ENCODE data around the gene SLC9A7. TPM values are rescaled to one million over a fixed set of nuclear protein-coding genes. Genes with fewer than 3 reads are reported as not detected.

Gene SLC9A7
- polyA plus RNA-seq, 2 donors, result 1.3 to 2.0 TPM

DNA sequence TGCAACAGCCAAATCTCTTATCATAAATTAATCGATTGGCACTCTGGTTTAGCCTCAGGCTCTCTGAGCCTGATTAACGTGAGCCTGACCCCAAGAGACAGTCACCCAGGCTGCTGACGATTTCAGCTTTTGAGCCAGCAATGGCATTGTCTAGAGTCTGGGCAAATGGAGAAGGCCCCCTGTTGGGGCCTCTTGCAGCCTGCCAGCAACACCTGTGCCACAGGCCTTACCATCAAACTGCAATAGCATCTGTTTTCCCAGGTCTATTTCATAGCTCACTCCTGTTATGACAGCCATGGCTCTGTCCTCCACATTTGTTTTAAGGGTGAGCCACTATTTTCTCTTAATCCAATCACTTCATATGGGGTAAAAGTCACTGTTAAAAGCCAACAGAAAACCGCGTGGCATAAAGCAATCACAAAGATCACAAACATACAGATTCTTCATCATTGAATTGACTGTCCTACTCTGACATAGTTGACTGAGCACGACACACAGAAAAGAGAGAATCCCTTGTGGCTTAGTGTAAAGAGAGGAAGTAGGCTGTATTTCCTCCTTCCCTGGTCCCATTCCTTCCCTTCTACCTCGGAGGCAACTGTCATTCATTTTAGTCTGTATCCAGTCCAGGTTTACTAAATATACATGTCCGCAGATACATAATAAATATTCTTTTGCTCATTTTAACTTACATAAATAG, 47.8 kb downstream of the SLC9A7 start:
- H3K36me3 ChIP-seq (ENCODE audit: control insufficient read depth in 2 of 2, insufficient read depth in 2 of 2, low read length in 1 of 2), result no peaks in the 10 kb centered on the region
- 59 to 60% methylated on average over 8 of the region's 8 CpGs for whole genome bisulfite sequencing, 2 donors
- no peak overlapping the region for H3K27ac ChIP-seq (ENCODE audit: low read depth in 2 of 2, low read length in 1 of 2)

DNA sequence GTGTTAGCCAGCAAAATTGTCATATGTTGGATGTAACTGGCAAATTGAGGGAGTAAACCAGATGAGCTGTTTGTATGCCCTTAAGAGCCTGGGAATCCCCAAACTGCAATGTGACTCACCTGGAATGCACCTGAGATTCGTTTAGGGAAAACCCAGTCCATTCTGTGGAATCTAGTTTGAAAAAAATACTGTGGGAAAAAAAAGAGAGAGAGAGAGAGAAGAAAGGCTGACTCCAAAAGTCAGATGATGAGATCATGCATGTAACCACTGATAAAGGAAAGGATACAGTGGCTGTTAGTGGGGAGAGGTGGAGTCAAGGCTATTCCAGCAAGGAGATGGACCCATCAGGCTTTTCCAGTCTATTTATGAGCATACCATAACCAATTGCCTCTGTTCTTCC, 48.5 kb downstream of the SLC9A7 start:
- no peak overlapping the region for H3K4me3 ChIP-seq (ENCODE audit: low read depth in 1 of 2, low read length in 2 of 2)
- H3K4me1 ChIP-seq (ENCODE audit: control insufficient read depth in 2 of 2, insufficient read depth in 2 of 2, low read length in 1 of 2), result no peaks in the 10 kb centered on the region
- no peaks in the 10 kb centered on the region for H3K27me3 ChIP-seq (ENCODE audit: control insufficient read depth in 1 of 2, insufficient read depth in 2 of 2, low read length in 2 of 2)
- 27 to 35% methylated on average over 1 of the region's 1 CpG for WGBS, 2 donors
- no peak overlapping the region for H3K27ac ChIP-seq (ENCODE audit: low read depth in 2 of 2, low read length in 1 of 2)
- H3K9me3 ChIP-seq (ENCODE audit: control insufficient read depth in 2 of 2, insufficient read depth in 1 of 2, low read depth in 1 of 2, low read length in 1 of 2), result no peaks in the 10 kb centered on the region
- no peaks in the 10 kb centered on the region for H3K36me3 ChIP-seq (ENCODE audit: control insufficient read depth in 2 of 2, insufficient read depth in 2 of 2, low read length in 1 of 2)

More for the DNA sequence above, 47.8 kb downstream of the SLC9A7 start:
- no peak overlapping the region for H3K4me3 ChIP-seq (ENCODE audit: low read depth in 1 of 2, low read length in 2 of 2)
- H3K4me1 ChIP-seq (ENCODE audit: control insufficient read depth in 2 of 2, insufficient read depth in 2 of 2, low read length in 1 of 2), result no peaks in the 10 kb centered on the region
- H3K9me3 ChIP-seq (ENCODE audit: control insufficient read depth in 2 of 2, insufficient read depth in 1 of 2, low read depth in 1 of 2, low read length in 1 of 2), result no peaks in the 10 kb centered on the region
- H3K27me3 ChIP-seq (ENCODE audit: control insufficient read depth in 1 of 2, insufficient read depth in 2 of 2, low read length in 2 of 2), result no peaks in the 10 kb centered on the region

DNA sequence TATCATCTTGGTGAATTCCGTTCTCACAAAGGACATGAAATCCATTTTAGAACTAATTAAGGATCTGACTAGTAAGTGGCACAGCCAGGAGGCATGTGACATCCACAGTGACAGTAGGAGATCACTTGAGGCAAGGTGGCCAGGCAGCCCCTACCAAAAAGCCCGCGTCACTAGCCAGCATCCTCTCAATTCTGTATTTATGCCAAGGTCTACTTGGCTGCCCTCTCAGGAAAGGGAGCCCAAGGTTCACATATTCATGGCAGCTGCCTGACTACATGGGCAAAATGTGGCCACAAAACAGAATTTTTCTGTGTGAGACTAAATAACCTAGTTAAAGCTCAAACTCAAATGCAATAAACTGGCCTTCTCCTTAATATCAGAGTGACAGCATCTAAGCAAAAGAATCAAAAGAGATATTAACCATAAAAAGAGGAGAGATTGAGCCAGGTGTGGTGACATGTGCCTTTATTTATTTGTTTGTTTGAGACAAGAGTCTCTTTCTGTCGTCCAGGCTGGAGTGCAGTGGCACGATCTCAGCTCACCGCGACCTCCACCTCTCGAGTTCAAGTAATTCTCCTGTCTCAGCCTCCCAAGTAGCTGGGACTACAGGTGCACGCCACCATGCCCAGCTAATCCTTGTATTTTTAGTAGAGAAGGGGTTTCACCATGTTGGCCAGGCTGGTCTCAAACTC, 51.5 kb downstream of the SLC9A7 start:
- no peaks in the 10 kb centered on the region for H3K4me1 ChIP-seq (ENCODE audit: control insufficient read depth in 2 of 2, insufficient read depth in 2 of 2, low read length in 1 of 2)
- WGBS, 2 donors, result 87 to 88% methylated on average over 9 of the region's 9 CpGs
- H3K27ac ChIP-seq (ENCODE audit: low read depth in 2 of 2, low read length in 1 of 2), result no peak overlapping the region
- H3K27me3 ChIP-seq (ENCODE audit: control insufficient read depth in 1 of 2, insufficient read depth in 2 of 2, low read length in 2 of 2), result no peaks in the 10 kb centered on the region
- no peaks in the 10 kb centered on the region for H3K9me3 ChIP-seq (ENCODE audit: control insufficient read depth in 2 of 2, insufficient read depth in 1 of 2, low read depth in 1 of 2, low read length in 1 of 2)
- no peak overlapping the region for H3K4me3 ChIP-seq (ENCODE audit: low read depth in 1 of 2, low read length in 2 of 2)
- H3K36me3 ChIP-seq (ENCODE audit: control insufficient read depth in 2 of 2, insufficient read depth in 2 of 2, low read length in 1 of 2), result no peaks in the 10 kb centered on the region

DNA sequence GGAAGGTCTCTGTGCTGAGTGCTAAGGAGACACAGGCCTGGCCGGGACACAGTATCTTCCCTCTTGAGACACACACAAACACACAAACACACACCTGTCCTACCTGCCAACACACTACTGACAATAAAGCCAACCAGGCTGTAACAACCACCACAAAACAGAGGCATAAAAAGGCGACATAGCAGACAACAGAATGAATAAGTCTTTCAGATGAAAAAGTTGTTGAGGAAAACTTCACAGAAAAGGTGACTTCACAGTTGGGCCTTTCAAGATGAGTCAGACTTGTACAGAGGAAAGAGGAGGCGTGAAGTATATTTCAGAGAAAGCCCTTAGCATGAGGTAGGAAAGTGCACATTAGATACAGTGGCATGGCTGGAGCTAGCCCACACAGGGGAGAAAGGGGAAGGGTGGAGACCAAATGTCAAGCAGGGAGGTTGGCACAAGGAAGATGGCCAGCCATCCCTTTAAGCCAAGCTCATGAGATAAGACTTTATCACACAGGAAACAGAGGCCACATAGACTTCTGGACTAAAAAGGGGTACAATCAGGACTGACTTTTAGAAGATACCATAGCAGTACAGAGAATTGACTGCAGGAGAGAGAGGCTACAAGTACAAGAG, 54.0 kb downstream of the SLC9A7 start:
- Histone ChIP-seq H3K27me3 (ENCODE audit: control insufficient read depth in 1 of 2, insufficient read depth in 2 of 2, low read length in 2 of 2) (no peaks in the 10 kb centered on the region), H3K4me3 (ENCODE audit: low read depth in 1 of 2, low read length in 2 of 2) (no peak overlapping the region), H3K4me1 (ENCODE audit: control insufficient read depth in 2 of 2, insufficient read depth in 2 of 2, low read length in 1 of 2) (no peaks in the 10 kb centered on the region), H3K27ac (ENCODE audit: low read depth in 2 of 2, low read length in 1 of 2) (no peak overlapping the region), H3K36me3 (ENCODE audit: control insufficient read depth in 2 of 2, insufficient read depth in 2 of 2, low read length in 1 of 2) (no peaks in the 10 kb centered on the region), H3K9me3 (ENCODE audit: control insufficient read depth in 2 of 2, insufficient read depth in 1 of 2, low read depth in 1 of 2, low read length in 1 of 2) (no peaks in the 10 kb centered on the region)
- 65 to 73% methylated on average over 3 of the region's 3 CpGs for WGBS, 2 donors

DNA sequence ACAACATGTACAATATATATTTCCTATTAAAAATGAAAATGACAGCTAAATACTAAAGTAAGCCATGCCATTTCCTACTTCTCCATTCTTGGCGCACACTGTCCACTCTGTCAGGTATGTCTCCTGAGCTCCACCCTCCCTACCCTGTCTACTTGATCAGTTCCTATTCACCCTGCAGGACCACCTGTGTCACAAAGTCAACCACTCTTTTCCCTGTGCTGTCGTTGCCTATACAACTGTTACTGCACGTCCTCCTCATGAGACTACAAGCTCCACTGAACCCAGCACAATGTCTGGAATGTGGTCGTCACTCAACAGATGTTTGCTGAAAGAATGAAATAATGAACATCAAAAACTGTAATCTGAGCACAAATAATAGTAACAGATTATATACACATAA, 54.9 kb downstream of the SLC9A7 start:
- Histone ChIP-seq H3K27ac (ENCODE audit: low read depth in 2 of 2, low read length in 1 of 2) (no peak overlapping the region), H3K27me3 (ENCODE audit: control insufficient read depth in 1 of 2, insufficient read depth in 2 of 2, low read length in 2 of 2) (peaks cover 0 to 3% of the 10 kb centered on the region in 2 donors), H3K4me1 (ENCODE audit: control insufficient read depth in 2 of 2, insufficient read depth in 2 of 2, low read length in 1 of 2) (no peaks in the 10 kb centered on the region), H3K4me3 (ENCODE audit: low read depth in 1 of 2, low read length in 2 of 2) (no peak overlapping the region), H3K9me3 (ENCODE audit: control insufficient read depth in 2 of 2, insufficient read depth in 1 of 2, low read depth in 1 of 2, low read length in 1 of 2) (no peaks in the 10 kb centered on the region), H3K36me3 (ENCODE audit: control insufficient read depth in 2 of 2, insufficient read depth in 2 of 2, low read length in 1 of 2) (no peaks in the 10 kb centered on the region)
- 72 to 86% methylated on average over 4 of the region's 4 CpGs for WGBS, 2 donors

DNA sequence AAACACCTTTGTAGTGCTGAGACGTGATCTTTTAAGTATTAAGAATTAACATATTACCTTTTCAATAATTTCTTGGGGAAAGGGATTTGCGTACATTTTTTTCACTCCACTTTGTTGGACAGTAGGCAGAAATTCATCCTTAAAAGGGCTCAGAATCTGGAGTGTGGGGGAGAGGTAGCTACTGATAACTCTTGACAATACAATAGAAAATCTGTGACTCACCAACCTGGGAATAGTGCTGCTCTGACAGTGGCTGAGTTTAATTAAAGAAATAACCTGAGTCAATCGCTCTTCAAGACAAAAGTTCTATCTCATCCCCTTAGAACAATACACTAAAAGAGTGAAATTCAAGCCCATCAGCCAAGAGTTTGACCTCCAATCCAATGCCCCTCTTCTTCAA, 60.2 kb downstream of the SLC9A7 start:
- H3K36me3 ChIP-seq (ENCODE audit: control insufficient read depth in 2 of 2, insufficient read depth in 2 of 2, low read length in 1 of 2), result no peaks in the 10 kb centered on the region
- peaks cover 0 to 3% of the 10 kb centered on the region in 2 donors for H3K27me3 ChIP-seq (ENCODE audit: control insufficient read depth in 1 of 2, insufficient read depth in 2 of 2, low read length in 2 of 2)
- H3K9me3 ChIP-seq (ENCODE audit: control insufficient read depth in 2 of 2, insufficient read depth in 1 of 2, low read depth in 1 of 2, low read length in 1 of 2), result no peaks in the 10 kb centered on the region
- no peak overlapping the region for H3K4me3 ChIP-seq (ENCODE audit: low read depth in 1 of 2, low read length in 2 of 2)
- H3K4me1 ChIP-seq (ENCODE audit: control insufficient read depth in 2 of 2, insufficient read depth in 2 of 2, low read length in 1 of 2), result no peaks in the 10 kb centered on the region
- 84 to 87% methylated on average over 3 of the region's 3 CpGs for whole genome bisulfite sequencing, 2 donors
- H3K27ac ChIP-seq (ENCODE audit: low read depth in 2 of 2, low read length in 1 of 2), result no peak overlapping the region

DNA sequence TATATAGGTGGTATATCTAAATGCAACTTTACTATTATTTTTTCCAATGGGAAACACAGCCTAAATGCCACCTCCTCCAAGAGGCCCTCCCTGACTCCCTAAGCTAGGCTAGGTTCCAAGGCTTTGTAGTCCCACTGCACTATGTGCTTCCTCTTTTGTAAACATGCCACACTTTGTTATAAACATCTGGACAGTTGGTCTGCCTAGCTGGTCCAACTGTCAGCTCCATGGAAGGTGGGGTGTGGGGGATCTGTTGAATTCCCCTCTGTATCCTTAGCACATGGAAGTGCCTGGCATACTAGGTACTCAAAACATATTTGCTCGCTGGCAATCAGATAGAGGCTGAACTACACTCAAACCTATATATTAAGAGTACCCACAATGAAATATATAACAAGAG, 63.4 kb downstream of the SLC9A7 start:
- Histone ChIP-seq H3K36me3 (ENCODE audit: control insufficient read depth in 2 of 2, insufficient read depth in 2 of 2, low read length in 1 of 2) (no peaks in the 10 kb centered on the region), H3K27me3 (ENCODE audit: control insufficient read depth in 1 of 2, insufficient read depth in 2 of 2, low read length in 2 of 2) (peaks cover 0 to 3% of the 10 kb centered on the region in 2 donors), H3K9me3 (ENCODE audit: control insufficient read depth in 2 of 2, insufficient read depth in 1 of 2, low read depth in 1 of 2, low read length in 1 of 2) (no peaks in the 10 kb centered on the region), H3K27ac (ENCODE audit: low read depth in 2 of 2, low read length in 1 of 2) (no peak overlapping the region), H3K4me1 (ENCODE audit: control insufficient read depth in 2 of 2, insufficient read depth in 2 of 2, low read length in 1 of 2) (no peaks in the 10 kb centered on the region), H3K4me3 (ENCODE audit: low read depth in 1 of 2, low read length in 2 of 2) (no peak overlapping the region)
- 67 to 89% methylated on average over 1 of the region's 1 CpG for WGBS, 2 donors

DNA sequence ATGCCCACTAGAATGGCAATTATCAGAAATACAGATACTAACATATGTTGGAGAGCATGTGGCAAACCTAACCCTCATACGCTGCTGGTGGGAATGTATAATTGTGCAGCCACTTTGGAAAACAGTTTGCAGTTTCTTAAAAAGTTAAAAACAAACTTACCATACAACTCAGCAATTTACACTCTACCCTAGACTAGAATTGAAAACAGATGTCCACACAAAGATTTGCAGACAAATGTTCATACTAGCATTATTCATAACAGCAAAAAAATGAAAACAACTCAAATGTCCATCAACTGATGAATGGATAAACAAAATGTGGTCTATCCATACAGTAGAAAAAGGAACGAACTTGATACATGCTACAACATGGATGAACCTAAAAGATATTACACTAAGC, 64.4 kb downstream of the SLC9A7 start:
- H3K9me3 ChIP-seq (ENCODE audit: control insufficient read depth in 2 of 2, insufficient read depth in 1 of 2, low read depth in 1 of 2, low read length in 1 of 2), result no peaks in the 10 kb centered on the region
- no peak overlapping the region for H3K4me3 ChIP-seq (ENCODE audit: low read depth in 1 of 2, low read length in 2 of 2)
- H3K36me3 ChIP-seq (ENCODE audit: control insufficient read depth in 2 of 2, insufficient read depth in 2 of 2, low read length in 1 of 2), result no peaks in the 10 kb centered on the region
- H3K27ac ChIP-seq (ENCODE audit: low read depth in 2 of 2, low read length in 1 of 2), result no peak overlapping the region
- H3K27me3 ChIP-seq (ENCODE audit: control insufficient read depth in 1 of 2, insufficient read depth in 2 of 2, low read length in 2 of 2), result peaks cover 0 to 3% of the 10 kb centered on the region in 2 donors
- H3K4me1 ChIP-seq (ENCODE audit: control insufficient read depth in 2 of 2, insufficient read depth in 2 of 2, low read length in 1 of 2), result no peaks in the 10 kb centered on the region
- WGBS, 2 donors, result 80 to 89% methylated on average over 2 of the region's 2 CpGs

DNA sequence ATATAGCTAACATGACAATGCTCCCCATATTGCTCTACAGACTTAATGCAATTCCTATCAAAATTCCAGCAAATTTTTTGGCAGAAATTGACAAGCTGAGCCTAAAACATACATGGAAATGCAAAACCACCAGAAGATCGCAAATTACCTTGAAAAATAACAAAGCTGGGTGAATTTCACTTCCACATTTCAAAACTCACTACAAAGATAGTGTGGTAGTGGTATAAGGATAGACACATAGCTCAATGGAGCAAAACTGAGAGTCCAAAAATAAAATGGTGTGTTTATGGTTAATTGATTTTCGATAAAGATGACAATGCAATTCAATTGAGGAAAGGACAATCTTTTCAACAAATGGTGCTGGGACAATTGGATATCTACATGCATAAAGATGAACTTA, 65.8 kb downstream of the SLC9A7 start:
- 74 to 89% methylated on average over 2 of the region's 2 CpGs for WGBS, 2 donors
- H3K27ac ChIP-seq (ENCODE audit: low read depth in 2 of 2, low read length in 1 of 2), result no peak overlapping the region
- no peaks in the 10 kb centered on the region for H3K27me3 ChIP-seq (ENCODE audit: control insufficient read depth in 1 of 2, insufficient read depth in 2 of 2, low read length in 2 of 2)
- H3K36me3 ChIP-seq (ENCODE audit: control insufficient read depth in 2 of 2, insufficient read depth in 2 of 2, low read length in 1 of 2), result no peaks in the 10 kb centered on the region
- no peaks in the 10 kb centered on the region for H3K4me1 ChIP-seq (ENCODE audit: control insufficient read depth in 2 of 2, insufficient read depth in 2 of 2, low read length in 1 of 2)
- H3K4me3 ChIP-seq (ENCODE audit: low read depth in 1 of 2, low read length in 2 of 2), result no peak overlapping the region
- no peaks in the 10 kb centered on the region for H3K9me3 ChIP-seq (ENCODE audit: control insufficient read depth in 2 of 2, insufficient read depth in 1 of 2, low read depth in 1 of 2, low read length in 1 of 2)
